ENCODE measurements around the gene KIAA0825. TPM values are rescaled to one million over a fixed set of nuclear protein-coding genes. Genes with fewer than 3 reads are reported as not detected.

KIAA0825 gene
- total and polyA plus RNA-seq, 2 donors (not counting 1 experiment from before 2014, with no cell fraction given), result 1.7 to 3.6 TPM

DNA sequence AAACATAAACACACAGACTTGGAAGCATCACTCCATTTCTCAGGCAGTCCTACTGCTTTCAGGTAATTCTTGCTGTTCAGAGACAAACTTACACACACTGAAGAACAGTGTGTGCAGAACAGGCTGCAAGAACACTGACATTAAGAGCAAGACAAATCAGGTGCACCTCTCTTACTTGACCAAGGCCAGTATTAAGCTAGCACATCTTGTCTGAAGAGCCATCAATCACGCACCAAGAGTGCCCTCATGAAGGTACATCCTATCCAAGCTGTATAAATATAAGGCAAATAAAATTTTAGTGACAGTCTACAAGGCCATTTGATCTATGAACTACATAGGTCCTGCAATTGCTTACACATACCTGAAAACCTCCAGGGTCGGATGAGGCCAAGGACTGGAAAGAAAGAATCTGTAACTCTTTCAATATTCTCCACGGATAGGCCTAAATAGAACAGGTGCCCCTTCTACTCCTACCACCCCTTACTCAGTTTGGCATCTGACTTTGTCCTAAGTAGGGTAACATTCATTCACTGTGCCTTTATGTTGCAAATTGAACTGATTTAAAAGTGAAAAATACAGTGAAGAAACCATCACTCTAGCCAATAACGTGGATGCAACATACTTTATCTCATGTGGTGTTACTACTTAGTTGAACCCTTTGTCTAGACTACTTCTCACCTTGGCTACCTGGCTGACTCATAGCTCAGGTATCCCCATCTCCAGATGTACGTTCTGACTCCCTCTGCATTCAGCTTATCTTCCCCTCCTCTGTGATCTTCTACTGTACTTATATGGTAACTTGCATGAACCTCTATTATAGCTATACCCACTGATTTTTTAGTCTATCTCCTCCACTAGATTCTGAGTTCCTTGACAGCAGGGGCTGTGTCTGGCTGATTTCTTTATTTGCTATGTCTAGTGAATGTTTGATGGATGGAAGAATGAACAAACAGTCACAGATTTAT, 256.3 kb downstream of the KIAA0825 start:
- Histone ChIP-seq H2AFZ (ENCODE audit: low read length) (no peak overlapping the region), H3K9me3 (ENCODE audit: control insufficient read depth, insufficient read depth, low read depth, low read length) (no peaks in the 10 kb centered on the region), H3K27me3 (ENCODE audit: control insufficient read depth, insufficient read depth, low read length) (no peaks in the 10 kb centered on the region), H4K20me1 (ENCODE audit: control insufficient read depth, extremely low read depth, insufficient read depth, low read length) (no peaks in the 10 kb centered on the region), H3K27ac (ENCODE audit: insufficient read depth, low read length) (no peak overlapping the region), H3K4me1 (ENCODE audit: control insufficient read depth, extremely low read depth, insufficient read depth, low read length) (no peaks in the 10 kb centered on the region), H3K9ac (ENCODE audit: insufficient read depth, low read length) (no peak overlapping the region), H3K36me3 (ENCODE audit: control insufficient read depth, insufficient read depth, low read length) (no peaks in the 10 kb centered on the region), H3K4me3 (replicated peaks in 1 of 4; ENCODE audit: control extremely low read depth in 1 of 4, insufficient read depth in 1 of 4, low read depth in 3 of 4, low read length in 4 of 4) (no peak overlapping the region), H3K79me2 (ENCODE audit: control insufficient read depth, insufficient read depth, low read length) (no peaks in the 10 kb centered on the region), H3K4me2 (ENCODE audit: extremely low read depth, insufficient read depth, low read length) (no peak overlapping the region)
- DNase-seq (ENCODE audit: low read depth in 2 of 2), result no peak
- no peak for TF ChIP-seq EZH2 (IDR thresholded peaks at IDR 0.05; ENCODE audit: low read length, missing control alignments)
- TF ChIP-seq, protein P1, sequence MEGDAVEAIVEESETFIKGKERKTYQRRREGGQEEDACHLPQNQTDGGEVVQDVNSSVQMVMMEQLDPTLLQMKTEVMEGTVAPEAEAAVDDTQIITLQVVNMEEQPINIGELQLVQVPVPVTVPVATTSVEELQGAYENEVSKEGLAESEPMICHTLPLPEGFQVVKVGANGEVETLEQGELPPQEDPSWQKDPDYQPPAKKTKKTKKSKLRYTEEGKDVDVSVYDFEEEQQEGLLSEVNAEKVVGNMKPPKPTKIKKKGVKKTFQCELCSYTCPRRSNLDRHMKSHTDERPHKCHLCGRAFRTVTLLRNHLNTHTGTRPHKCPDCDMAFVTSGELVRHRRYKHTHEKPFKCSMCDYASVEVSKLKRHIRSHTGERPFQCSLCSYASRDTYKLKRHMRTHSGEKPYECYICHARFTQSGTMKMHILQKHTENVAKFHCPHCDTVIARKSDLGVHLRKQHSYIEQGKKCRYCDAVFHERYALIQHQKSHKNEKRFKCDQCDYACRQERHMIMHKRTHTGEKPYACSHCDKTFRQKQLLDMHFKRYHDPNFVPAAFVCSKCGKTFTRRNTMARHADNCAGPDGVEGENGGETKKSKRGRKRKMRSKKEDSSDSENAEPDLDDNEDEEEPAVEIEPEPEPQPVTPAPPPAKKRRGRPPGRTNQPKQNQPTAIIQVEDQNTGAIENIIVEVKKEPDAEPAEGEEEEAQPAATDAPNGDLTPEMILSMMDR (conservative IDR thresholded peaks at IDR 0.05 in 1 of 2, IDR thresholded peaks at IDR 0.05 in 1 of 2; ENCODE audit: low read depth in 1 of 2, low read length in 2 of 2), result no peak

DNA sequence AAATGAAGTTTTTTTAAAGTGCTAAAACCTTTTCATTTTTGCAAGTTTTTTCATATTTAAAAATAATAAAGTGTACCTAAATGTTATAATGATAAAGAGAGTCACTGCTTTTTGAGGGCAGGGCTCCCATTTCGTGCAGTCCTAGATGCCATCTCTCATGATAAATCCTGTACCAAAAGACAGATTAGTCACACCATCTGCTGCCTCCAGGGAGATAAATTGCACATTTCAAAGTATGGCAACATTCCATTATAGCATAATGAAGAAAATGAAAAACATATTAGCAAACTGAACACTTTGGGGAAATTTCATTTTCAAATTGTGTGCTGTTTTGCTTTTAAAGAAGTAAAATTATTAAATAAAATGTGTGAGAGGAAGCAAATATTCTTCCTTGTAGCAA, 257.2 kb downstream of the KIAA0825 start:
- Histone ChIP-seq H3K27ac (ENCODE audit: insufficient read depth, low read length) (no peak overlapping the region), H3K4me2 (ENCODE audit: extremely low read depth, insufficient read depth, low read length) (no peak overlapping the region), H3K4me3 (replicated peaks in 1 of 4; ENCODE audit: control extremely low read depth in 1 of 4, insufficient read depth in 1 of 4, low read depth in 3 of 4, low read length in 4 of 4) (no peak overlapping the region), H3K4me1 (ENCODE audit: control insufficient read depth, extremely low read depth, insufficient read depth, low read length) (no peaks in the 10 kb centered on the region), H3K36me3 (ENCODE audit: control insufficient read depth, insufficient read depth, low read length) (no peaks in the 10 kb centered on the region), H3K27me3 (ENCODE audit: control insufficient read depth, insufficient read depth, low read length) (no peaks in the 10 kb centered on the region), H3K9ac (ENCODE audit: insufficient read depth, low read length) (no peak overlapping the region), H3K79me2 (ENCODE audit: control insufficient read depth, insufficient read depth, low read length) (no peaks in the 10 kb centered on the region), H3K9me3 (ENCODE audit: control insufficient read depth, insufficient read depth, low read depth, low read length) (no peaks in the 10 kb centered on the region), H2AFZ (ENCODE audit: low read length) (no peak overlapping the region), H4K20me1 (ENCODE audit: control insufficient read depth, extremely low read depth, insufficient read depth, low read length) (no peaks in the 10 kb centered on the region)
- no peak for DNase-seq (ENCODE audit: low read depth in 2 of 2)
- TF ChIP-seq EZH2 (IDR thresholded peaks at IDR 0.05; ENCODE audit: low read length, missing control alignments), result no peak
- TF ChIP-seq, protein P1 (conservative IDR thresholded peaks at IDR 0.05 in 1 of 2, IDR thresholded peaks at IDR 0.05 in 1 of 2; ENCODE audit: low read depth in 1 of 2, low read length in 2 of 2), result no peak

DNA sequence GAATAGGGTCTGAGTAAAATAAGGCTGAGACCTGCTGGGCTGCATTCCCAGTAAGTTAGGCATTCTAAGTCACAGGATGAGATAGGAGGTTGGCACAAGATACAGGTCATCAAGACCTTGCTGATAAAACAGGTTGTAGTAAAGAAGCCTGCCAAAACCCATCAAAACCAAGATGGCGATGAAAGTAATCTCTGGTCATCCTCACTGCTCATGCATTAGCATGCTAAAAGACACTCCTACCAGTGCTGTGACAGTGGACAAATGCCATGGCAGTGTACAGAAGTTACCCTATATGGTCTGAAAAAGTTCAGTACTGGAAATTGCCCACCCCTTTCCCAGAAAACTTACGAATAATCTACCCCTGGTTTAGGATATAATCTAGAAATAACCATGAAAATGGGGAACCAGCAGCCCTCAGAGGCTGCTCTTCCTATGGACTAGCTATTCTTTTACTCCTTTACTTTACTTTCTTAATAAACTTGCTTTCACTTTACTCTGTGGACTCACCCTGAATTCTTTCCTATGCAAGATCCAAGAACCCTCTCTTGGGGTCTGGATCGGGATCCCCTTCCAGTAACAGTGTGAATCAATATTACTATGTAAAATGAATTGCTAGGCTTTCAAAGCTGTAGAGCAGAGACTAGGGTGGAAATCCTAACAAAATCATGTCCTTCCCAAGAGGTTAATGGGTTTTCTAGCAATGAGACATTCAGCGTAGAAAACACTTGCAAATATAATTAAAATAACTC, 257.8 kb downstream of the KIAA0825 start:
- Histone ChIP-seq H3K36me3 (ENCODE audit: control insufficient read depth, insufficient read depth, low read length) (no peaks in the 10 kb centered on the region), H3K4me1 (ENCODE audit: control insufficient read depth, extremely low read depth, insufficient read depth, low read length) (no peaks in the 10 kb centered on the region), H3K4me2 (ENCODE audit: extremely low read depth, insufficient read depth, low read length) (no peak overlapping the region), H3K27ac (ENCODE audit: insufficient read depth, low read length) (no peak overlapping the region), H2AFZ (ENCODE audit: low read length) (no peak overlapping the region), H4K20me1 (ENCODE audit: control insufficient read depth, extremely low read depth, insufficient read depth, low read length) (no peaks in the 10 kb centered on the region), H3K9me3 (ENCODE audit: control insufficient read depth, insufficient read depth, low read depth, low read length) (no peaks in the 10 kb centered on the region), H3K9ac (ENCODE audit: insufficient read depth, low read length) (no peak overlapping the region), H3K4me3 (replicated peaks in 1 of 4; ENCODE audit: control extremely low read depth in 1 of 4, insufficient read depth in 1 of 4, low read depth in 3 of 4, low read length in 4 of 4) (no peak overlapping the region), H3K79me2 (ENCODE audit: control insufficient read depth, insufficient read depth, low read length) (no peaks in the 10 kb centered on the region), H3K27me3 (ENCODE audit: control insufficient read depth, insufficient read depth, low read length) (no peaks in the 10 kb centered on the region)
- TF ChIP-seq EZH2 (IDR thresholded peaks at IDR 0.05; ENCODE audit: low read length, missing control alignments), result no peak
- TF ChIP-seq, protein P1 (conservative IDR thresholded peaks at IDR 0.05 in 1 of 2, IDR thresholded peaks at IDR 0.05 in 1 of 2; ENCODE audit: low read depth in 1 of 2, low read length in 2 of 2), result no peak
- DNase-seq (ENCODE audit: low read depth in 2 of 2), result no peak

All from fibroblast of lung (primary cell).